ENCODE results near the gene SNX3.

DNA sequence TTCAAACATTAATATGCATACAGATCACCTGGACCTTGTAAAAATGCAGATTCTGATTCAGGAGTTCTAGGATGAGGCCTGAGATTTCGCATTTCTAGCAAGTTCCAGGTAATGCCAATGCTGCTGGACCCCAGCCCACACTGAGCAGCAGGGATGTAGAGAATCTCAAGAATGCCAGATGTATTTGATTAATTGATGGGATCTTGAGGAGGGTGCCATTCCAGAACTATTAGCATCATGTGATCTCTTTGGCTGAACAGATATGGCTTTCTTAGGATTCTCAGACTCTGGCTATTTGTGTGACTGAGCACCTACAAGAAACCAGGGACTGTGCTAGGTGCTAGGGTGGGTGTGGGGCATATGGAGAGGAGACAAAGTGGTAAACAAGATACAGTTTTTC lies 16.5 kb upstream of the SNX3 start:
- TF ChIP-seq POLR2A (IDR thresholded peaks at IDR 0.05) (no peak), POLR2AphosphoS5 (IDR thresholded peaks at IDR 0.05) (no peak)
- TF ChIP-seq, protein P1, sequence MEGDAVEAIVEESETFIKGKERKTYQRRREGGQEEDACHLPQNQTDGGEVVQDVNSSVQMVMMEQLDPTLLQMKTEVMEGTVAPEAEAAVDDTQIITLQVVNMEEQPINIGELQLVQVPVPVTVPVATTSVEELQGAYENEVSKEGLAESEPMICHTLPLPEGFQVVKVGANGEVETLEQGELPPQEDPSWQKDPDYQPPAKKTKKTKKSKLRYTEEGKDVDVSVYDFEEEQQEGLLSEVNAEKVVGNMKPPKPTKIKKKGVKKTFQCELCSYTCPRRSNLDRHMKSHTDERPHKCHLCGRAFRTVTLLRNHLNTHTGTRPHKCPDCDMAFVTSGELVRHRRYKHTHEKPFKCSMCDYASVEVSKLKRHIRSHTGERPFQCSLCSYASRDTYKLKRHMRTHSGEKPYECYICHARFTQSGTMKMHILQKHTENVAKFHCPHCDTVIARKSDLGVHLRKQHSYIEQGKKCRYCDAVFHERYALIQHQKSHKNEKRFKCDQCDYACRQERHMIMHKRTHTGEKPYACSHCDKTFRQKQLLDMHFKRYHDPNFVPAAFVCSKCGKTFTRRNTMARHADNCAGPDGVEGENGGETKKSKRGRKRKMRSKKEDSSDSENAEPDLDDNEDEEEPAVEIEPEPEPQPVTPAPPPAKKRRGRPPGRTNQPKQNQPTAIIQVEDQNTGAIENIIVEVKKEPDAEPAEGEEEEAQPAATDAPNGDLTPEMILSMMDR (IDR thresholded peaks at IDR 0.05) = no peak
